Ovary (tissue), 3 donors: ENCODE results near the gene KCNK1.

ENCODE experiments used
- EP300 ChIP-seq: sonication (generic); formaldehyde crosslinking; IDR thresholded peaks from one replicate; pipeline ENCODE4 v1.6.1; 2017; ENCODE audit warnings: antibody characterized with exemption
- POLR2A ChIP-seq: fragments of 450-650 bp; IDR thresholded peaks from one replicate; pipeline ENCODE4 v1.6.1; 2017; ENCODE audit warnings: antibody characterized with exemption, mild to moderate bottlenecking, moderate library complexity
- TF ChIP-seq, protein P1 (sequence below), 3 donors: fragments of 450-650 bp in 2 of 3; fragments of 200-600 bp in 1 of 3; IDR thresholded peaks; one replicate each; pipeline versions ENCODE4 v1.5.1 to v1.8.0; 2016 to 2022; ENCODE audit warnings: antibody characterized with exemption in 3 of 3, mild to moderate bottlenecking in 1 of 3
- donor health status: DM: no; HTN: no; CAD: no.

DNA sequence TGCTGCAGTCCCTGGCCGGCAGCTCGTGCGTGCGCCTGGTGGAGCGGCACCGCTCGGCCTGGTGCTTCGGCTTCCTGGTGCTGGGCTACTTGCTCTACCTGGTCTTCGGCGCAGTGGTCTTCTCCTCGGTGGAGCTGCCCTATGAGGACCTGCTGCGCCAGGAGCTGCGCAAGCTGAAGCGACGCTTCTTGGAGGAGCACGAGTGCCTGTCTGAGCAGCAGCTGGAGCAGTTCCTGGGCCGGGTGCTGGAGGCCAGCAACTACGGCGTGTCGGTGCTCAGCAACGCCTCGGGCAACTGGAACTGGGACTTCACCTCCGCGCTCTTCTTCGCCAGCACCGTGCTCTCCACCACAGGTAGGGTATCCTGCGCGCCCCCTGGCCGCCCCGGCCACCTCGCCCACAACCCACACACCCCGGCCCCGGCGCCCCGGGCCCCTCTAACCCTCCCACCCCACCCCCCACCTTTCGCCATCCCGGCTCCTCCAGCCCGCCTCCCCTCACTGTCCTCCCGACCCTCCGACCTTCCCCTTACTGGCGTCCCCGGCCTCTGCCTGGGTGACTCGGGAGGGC, 352 bp downstream of the KCNK1 start:
- TF ChIP-seq, protein P1, sequence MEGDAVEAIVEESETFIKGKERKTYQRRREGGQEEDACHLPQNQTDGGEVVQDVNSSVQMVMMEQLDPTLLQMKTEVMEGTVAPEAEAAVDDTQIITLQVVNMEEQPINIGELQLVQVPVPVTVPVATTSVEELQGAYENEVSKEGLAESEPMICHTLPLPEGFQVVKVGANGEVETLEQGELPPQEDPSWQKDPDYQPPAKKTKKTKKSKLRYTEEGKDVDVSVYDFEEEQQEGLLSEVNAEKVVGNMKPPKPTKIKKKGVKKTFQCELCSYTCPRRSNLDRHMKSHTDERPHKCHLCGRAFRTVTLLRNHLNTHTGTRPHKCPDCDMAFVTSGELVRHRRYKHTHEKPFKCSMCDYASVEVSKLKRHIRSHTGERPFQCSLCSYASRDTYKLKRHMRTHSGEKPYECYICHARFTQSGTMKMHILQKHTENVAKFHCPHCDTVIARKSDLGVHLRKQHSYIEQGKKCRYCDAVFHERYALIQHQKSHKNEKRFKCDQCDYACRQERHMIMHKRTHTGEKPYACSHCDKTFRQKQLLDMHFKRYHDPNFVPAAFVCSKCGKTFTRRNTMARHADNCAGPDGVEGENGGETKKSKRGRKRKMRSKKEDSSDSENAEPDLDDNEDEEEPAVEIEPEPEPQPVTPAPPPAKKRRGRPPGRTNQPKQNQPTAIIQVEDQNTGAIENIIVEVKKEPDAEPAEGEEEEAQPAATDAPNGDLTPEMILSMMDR (IDR thresholded peaks at IDR 0.05): no peak
- TF ChIP-seq POLR2A (no peak), EP300 (no peak)
